ENCODE results near the gene HNF1B. TPM values are rescaled to one million over a fixed set of nuclear protein-coding genes. Genes with fewer than 3 reads are reported as not detected.

HNF1B gene
- total and polyA plus RNA-seq, 4 donors = 1.6 to 5.7 (median 4.5) TPM

- peak; percentile 66 to 78 for TF ChIP-seq HNF4A (conservative IDR thresholded peaks at IDR 0.05)
Observed at GRCh38 chr17:37743612-37743874, 1.3 kb downstream of the HNF1B start (continued).

DNA sequence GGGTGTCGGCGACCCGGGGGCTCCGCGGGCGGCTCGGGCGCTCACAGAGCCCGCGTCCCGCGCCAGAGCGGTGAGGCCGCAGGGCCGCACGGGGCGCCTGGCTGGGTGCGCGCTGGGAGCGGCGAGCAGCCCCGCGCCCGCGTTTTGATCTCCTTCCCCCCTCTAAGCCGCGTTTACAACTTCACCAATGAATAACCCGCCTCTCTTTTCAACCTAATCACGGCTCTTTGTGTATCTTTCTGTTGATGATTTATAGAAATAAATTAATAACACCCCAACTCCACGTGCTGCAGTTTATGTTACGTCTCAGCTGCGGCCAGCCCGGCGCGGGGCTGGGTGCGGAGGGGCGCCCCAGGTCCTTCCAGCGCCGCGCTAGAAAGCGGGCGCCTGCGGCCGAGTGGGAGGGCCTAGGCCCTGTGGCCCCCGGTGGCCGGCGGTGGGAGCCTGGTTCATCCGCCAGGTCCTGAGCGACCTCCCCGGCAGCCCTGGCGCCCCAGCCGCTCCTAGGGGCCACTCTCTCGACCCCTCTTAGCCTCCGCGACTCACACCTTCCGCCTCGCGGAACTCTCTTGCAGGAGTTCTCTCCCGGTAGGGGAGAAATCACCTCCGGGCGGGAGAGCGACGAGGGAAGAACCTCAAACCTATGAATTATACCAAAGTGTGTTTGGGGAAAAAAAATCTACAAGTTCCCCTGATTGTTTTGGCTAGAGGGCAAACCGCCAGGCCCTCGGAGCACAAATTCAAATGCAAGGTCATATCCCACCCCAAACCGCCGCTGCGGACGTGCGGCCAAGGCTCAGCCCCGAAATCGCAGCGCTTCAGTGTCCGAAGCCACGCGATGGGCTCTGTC, 1.9 kb downstream of the HNF1B start:
- H3K4me1 ChIP-seq (ENCODE audit: control insufficient read depth in 4 of 4, insufficient read depth in 4 of 4, low read length in 3 of 4) = peaks cover 2 to 25% (median 12%) of the 10 kb centered on the region in 4 donors
- H3K4me3 ChIP-seq (ENCODE audit: low read depth in 1 of 3, low read length in 3 of 3) = peak overlapping the region; percentile 76 to 90 (median 82)
- 2% methylated on average over 76 of the region's 76 CpGs for WGBS
- peak overlapping the region; percentile 92 to 98 for H3K27ac ChIP-seq (ENCODE audit: low read depth in 1 of 2, low read length in 2 of 2)
- peaks cover 0 to 2% (median 0%) of the 10 kb centered on the region in 4 donors for H3K27me3 ChIP-seq (ENCODE audit: control insufficient read depth in 4 of 4, insufficient read depth in 4 of 4, low read length in 3 of 4)
- peaks cover 0 to 1% (median 0%) of the 10 kb centered on the region in 4 donors for H3K36me3 ChIP-seq (ENCODE audit: control insufficient read depth in 4 of 4, insufficient read depth in 3 of 4, low read depth in 1 of 4, low read length in 3 of 4)
- no peak for DNase-seq (ENCODE audit: low spot score)
- no peaks in the 10 kb centered on the region for H3K9me3 ChIP-seq (ENCODE audit: control insufficient read depth in 4 of 4, low read length in 3 of 4)
- peak overlapping the region; percentile 85 for H3K9ac ChIP-seq (ENCODE audit: low read depth in 1 of 2, low read length in 2 of 2)
- TF ChIP-seq TAF1 (conservative IDR thresholded peaks at IDR 0.05) (peak; percentile 2), RXRA (IDR thresholded peaks at IDR 0.05) (no peak), GABPA (IDR thresholded peaks at IDR 0.05 in 1 of 2, conservative IDR thresholded peaks at IDR 0.05 in 1 of 2) (no peak)

GRCh38 chr17:37742116-37742761, 2.6 kb downstream of the HNF1B start:
- Histone ChIP-seq H3K4me3 (ENCODE audit: low read depth in 1 of 3, low read length in 3 of 3) (peak overlapping the region; percentile 60 to 90 (median 68)), H3K36me3 (ENCODE audit: control insufficient read depth in 4 of 4, insufficient read depth in 3 of 4, low read depth in 1 of 4, low read length in 3 of 4) (peaks cover 0 to 1% (median 0%) of the 10 kb centered on the region in 4 donors), H3K9me3 (ENCODE audit: control insufficient read depth in 4 of 4, low read length in 3 of 4) (no peaks in the 10 kb centered on the region), H3K4me1 (ENCODE audit: control insufficient read depth in 4 of 4, insufficient read depth in 4 of 4, low read length in 3 of 4) (peaks cover 2 to 25% (median 12%) of the 10 kb centered on the region in 4 donors), H3K27ac (ENCODE audit: low read depth in 1 of 2, low read length in 2 of 2) (peak overlapping the region; percentile 92 to 98), H3K27me3 (ENCODE audit: control insufficient read depth in 4 of 4, insufficient read depth in 4 of 4, low read length in 3 of 4) (peaks cover 0 to 2% (median 0%) of the 10 kb centered on the region in 4 donors), H3K9ac (ENCODE audit: low read depth in 1 of 2, low read length in 2 of 2) (peak overlapping the region; percentile 85 to 96)
- peak; percentile 49 for DNase-seq (ENCODE audit: low spot score)
- TF ChIP-seq TAF1 (conservative IDR thresholded peaks at IDR 0.05) (peak; percentile 65), EGR1 (IDR thresholded peaks at IDR 0.05; ENCODE audit: low read depth in 2 of 2) (no peak), JUND (IDR thresholded peaks at IDR 0.05) (no peak), HNF4G (IDR thresholded peaks at IDR 0.05) (no peak), SP1 (IDR thresholded peaks at IDR 0.05) (no peak), YY1 (IDR thresholded peaks at IDR 0.05) (peak; percentile 41), FOXA1 (IDR thresholded peaks at IDR 0.05) (no peak)
- 2% methylated on average over 51 of the region's 51 CpGs for WGBS

DNA sequence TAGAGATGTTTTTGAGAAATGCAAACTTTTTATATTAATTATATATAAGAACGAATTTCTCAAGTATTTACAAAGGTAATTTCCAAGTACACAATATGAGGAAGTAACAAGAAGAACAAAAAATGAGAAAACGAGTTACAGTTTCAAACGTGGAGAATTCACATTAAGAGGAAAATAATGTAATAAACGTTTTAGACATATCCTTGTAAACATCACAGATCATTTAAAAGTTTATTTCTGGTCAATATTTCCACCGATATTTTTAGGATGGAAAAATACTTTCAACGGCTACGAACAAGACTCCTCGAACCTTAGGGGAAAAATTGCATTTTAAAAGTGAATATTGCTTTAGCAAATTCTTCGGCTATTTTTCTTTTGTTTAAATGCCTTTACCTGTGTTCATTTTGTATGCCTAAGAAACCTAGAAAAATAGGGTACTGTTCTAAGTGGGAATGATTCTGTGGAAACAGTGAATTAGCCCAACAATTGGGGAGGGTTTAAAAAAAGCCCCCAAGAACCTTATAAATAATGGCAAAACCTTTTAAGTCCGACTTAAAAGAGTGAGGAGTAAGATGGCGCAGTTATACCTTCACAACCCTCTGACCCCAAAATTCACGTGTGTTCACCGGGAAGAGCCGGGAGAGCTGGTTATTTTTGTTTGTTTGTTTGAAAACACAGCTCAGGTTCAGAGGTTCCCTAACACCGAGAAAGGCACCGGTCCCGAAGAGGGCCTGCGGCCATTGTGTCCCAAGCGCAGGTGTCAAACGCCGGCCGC, 3.3 kb downstream of the HNF1B start:
- no peak for DNase-seq (ENCODE audit: low spot score)
- Histone ChIP-seq H3K27me3 (ENCODE audit: control insufficient read depth in 4 of 4, insufficient read depth in 4 of 4, low read length in 3 of 4) (peaks cover 0 to 2% (median 0%) of the 10 kb centered on the region in 4 donors), H3K36me3 (ENCODE audit: control insufficient read depth in 4 of 4, insufficient read depth in 3 of 4, low read depth in 1 of 4, low read length in 3 of 4) (peaks cover 0 to 1% (median 0%) of the 10 kb centered on the region in 4 donors), H3K9me3 (ENCODE audit: control insufficient read depth in 4 of 4, low read length in 3 of 4) (no peaks in the 10 kb centered on the region), H3K27ac (ENCODE audit: low read depth in 1 of 2, low read length in 2 of 2) (peak overlapping the region; percentile 92 to 98), H3K4me1 (ENCODE audit: control insufficient read depth in 4 of 4, insufficient read depth in 4 of 4, low read length in 3 of 4) (peaks cover 2 to 22% (median 10%) of the 10 kb centered on the region in 4 donors), H3K9ac (ENCODE audit: low read depth in 1 of 2, low read length in 2 of 2) (peak overlapping the region; percentile 85 to 96), H3K4me3 (ENCODE audit: low read depth in 1 of 3, low read length in 3 of 3) (peak overlapping the region; percentile 60 to 90 (median 68))
- TF ChIP-seq REST (IDR thresholded peaks at IDR 0.05) (no peak), RAD21 (IDR thresholded peaks at IDR 0.05) (peak in 1 of 2 donors; percentile 4), YY1 (IDR thresholded peaks at IDR 0.05) (peak; percentile 85)
- 18% methylated on average over 22 of the region's 22 CpGs for WGBS
